Liver (tissue), 3 donors: Measurements from ENCODE around the gene ATP2A1.

Experiments
- FOXA1 ChIP-seq: IDR thresholded peaks from 2 replicates; pipeline ENCODE4 v1.6.1; 2016; ENCODE audit warnings: antibody characterized with exemption
- RAD21 ChIP-seq, 2 donors: IDR thresholded peaks; 2 replicates each; pipeline ENCODE4 v1.6.1; 2016; ENCODE audit warnings: antibody characterized with exemption in 2 of 2, mild to moderate bottlenecking in 2 of 2
- REST ChIP-seq: IDR thresholded peaks from 2 replicates; pipeline ENCODE4 v1.6.1; 2016; ENCODE audit warnings: antibody characterized with exemption, mild to moderate bottlenecking
- YY1 ChIP-seq: IDR thresholded peaks from 2 replicates; pipeline ENCODE4 v1.6.1; 2016; ENCODE audit warnings: antibody characterized with exemption, mild to moderate bottlenecking
- TF ChIP-seq, protein P1 (sequence below): fragments of 150-350 bp; IDR thresholded peaks from 2 replicates; pipeline ENCODE4 v1.5.1; 2017; ENCODE audit warnings: improper control_type of control experiment, low read depth, low read length; ENCODE audit not compliant: missing input control
- donor health status: healthy.
- donor health status: healthy.

GRCh38 chr16:28845761-28846079 lies 32.6 kb upstream of the ATP2A1 start:
- TF ChIP-seq, protein P1, sequence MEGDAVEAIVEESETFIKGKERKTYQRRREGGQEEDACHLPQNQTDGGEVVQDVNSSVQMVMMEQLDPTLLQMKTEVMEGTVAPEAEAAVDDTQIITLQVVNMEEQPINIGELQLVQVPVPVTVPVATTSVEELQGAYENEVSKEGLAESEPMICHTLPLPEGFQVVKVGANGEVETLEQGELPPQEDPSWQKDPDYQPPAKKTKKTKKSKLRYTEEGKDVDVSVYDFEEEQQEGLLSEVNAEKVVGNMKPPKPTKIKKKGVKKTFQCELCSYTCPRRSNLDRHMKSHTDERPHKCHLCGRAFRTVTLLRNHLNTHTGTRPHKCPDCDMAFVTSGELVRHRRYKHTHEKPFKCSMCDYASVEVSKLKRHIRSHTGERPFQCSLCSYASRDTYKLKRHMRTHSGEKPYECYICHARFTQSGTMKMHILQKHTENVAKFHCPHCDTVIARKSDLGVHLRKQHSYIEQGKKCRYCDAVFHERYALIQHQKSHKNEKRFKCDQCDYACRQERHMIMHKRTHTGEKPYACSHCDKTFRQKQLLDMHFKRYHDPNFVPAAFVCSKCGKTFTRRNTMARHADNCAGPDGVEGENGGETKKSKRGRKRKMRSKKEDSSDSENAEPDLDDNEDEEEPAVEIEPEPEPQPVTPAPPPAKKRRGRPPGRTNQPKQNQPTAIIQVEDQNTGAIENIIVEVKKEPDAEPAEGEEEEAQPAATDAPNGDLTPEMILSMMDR: no peak
- TF ChIP-seq RAD21 (IDR thresholded peaks at IDR 0.05): no peak
- no peak for TF ChIP-seq REST
- no peak for TF ChIP-seq FOXA1
- TF ChIP-seq YY1: no peak
